NCI-H1105 treated with DMSO at 0.1 percent for 48 hours (cell line): Measurements from ENCODE around the gene VPS37C.
A peak's percentile ranks its signal among the peaks of the same experiment; 100 is the strongest.
"Not testable (repeated sequence)": the region's sequence is repeated elsewhere in the genome, so short reads cannot be mapped to it uniquely, and the experiment has no call there.

Experiments used
- DNase-seq: peaks from one replicate; lab custom pipeline; 2025; lab: John Stamatoyannopoulos, UW

The VPS37C gene

GRCh38 chr11:61161190-61162091 is at the start of gene VPS37C:
Gene VPS37C, minus strand, starts transcription at chr11:61161426. Its CDS starts 22,597 bp downstream, at chr11:61138829.
- DNase-seq: peak; percentile 88

DNA sequence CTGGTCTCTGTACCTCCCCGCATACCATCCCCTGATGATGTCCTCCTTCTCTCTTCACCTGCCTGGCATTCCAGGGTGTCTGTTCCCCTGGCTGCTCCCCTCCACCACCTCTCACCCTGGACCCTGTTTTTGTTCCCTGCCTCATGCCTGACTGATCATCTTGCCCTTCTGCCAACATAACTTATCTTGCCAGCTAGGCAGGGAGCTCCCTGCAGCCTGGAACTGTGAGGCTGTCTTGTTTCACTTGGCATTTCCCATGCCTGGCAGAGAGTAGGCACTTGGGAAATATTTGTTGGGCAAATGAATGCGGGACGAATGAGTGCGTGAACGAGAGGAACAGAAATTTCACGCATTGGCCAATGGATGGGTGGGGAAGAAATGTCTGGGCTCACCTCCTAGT is 49.4 kb upstream of the VPS37C start:
- not testable (repeated sequence) for DNase-seq

GRCh38 chr11:61207636-61208310 is 46.5 kb upstream of the VPS37C start:
- DNase-seq: not testable (repeated sequence)

GRCh38 chr11:61204502-61205059 is 43.4 kb upstream of the VPS37C start:
- DNase-seq: not testable (repeated sequence)

DNA sequence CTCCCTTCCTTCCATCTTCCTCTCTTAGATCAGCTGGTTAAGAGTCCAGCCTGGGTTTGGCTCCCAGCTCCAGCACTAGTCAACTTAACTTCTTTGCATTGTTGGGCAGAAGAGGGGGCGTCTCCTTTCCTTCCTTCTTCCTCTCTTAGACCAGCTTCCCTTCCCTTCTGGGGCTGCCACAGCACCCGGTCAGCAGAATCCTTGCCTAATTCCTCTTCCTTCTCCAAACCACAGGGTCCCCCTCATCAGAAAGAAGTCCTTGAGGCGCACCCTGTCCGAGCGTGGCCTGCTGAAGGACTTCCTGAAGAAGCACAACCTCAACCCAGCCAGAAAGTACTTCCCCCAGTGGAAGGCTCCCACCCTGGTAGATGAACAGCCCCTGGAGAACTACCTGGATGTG is 42.6 kb upstream of the VPS37C start:
- DNase-seq: not testable (repeated sequence)

- DNase-seq: not testable (repeated sequence)
Measured at GRCh38 chr11:61202950-61203746, 41.9 kb upstream of the VPS37C start, which contains the start of gene PGA3. Gene PGA3, plus strand, starts transcription at chr11:61203515. Its CDS starts 50 bp downstream, at chr11:61203565.

DNA sequence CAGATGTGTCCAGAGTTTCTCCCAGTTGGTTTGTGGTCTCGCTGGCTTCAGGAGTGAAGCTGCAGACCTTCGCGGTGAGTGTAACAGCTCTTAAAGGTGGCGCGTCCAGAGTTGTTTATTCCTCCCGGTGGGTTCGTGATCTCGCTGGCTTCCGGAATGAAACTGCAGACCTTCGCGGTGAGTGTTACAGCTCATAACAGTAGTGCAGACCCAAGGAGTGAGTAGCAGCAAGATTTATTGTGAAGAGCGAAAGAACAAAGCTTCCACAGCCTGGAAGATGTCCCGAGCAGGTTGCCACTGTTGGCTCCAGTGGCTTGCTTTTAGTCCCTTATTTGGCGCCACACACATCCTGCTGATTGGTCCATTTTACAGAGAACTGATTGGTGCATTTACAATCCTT is 40.2 kb upstream of the VPS37C start:
- DNase-seq: no peak

DNA sequence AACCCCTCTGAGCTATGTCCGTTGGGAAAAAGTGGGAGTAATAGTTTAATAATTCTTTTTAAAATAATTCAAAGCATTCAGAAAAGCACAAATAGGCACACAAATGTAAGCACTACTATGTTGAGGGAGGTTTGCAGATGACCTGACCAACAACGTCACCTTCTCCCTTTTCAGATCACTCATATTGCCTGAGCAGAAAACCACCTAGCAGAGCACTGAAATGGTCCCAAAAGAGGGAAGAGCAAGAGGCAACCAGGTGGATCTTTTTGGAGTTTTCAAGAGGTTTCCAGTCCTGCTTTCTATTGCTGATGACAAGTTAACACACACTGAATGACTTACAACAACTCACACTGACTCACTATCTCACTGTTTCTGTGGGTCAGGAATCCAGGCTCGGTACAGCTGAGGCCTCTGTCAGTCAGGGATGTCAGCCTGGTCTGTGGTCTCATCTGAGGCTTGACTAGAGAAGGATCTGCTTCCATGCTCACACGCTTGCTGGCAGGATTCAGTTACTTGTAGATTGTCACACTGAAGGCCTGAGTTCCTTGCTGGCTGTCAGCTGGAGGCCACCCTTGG is 37.8 kb upstream of the VPS37C start:
- no peak for DNase-seq

GRCh38 chr11:61198361-61198760 is 37.1 kb upstream of the VPS37C start:
- DNase-seq: peak; percentile 25

DNA sequence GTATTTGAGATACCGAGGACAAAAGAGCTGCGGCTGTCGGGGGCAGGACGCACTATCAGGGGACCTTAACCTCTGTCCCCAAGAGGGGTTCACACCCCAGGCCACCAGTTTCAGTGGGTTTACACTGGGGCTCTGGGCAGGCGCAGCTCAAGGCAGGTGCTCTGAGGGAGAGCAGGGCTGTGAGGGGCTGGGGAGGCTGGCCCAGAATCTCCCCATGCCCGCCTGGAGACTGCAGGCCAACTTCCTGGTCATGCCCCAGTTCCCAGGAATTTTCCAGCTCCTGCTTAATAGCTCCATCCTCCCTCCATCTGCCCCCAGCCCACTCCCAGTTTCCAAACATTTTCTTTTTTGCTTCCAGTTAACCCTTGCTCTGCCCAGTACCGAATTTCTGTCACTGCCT is 34.5 kb upstream of the VPS37C start:
- DNase-seq: no peak

DNA sequence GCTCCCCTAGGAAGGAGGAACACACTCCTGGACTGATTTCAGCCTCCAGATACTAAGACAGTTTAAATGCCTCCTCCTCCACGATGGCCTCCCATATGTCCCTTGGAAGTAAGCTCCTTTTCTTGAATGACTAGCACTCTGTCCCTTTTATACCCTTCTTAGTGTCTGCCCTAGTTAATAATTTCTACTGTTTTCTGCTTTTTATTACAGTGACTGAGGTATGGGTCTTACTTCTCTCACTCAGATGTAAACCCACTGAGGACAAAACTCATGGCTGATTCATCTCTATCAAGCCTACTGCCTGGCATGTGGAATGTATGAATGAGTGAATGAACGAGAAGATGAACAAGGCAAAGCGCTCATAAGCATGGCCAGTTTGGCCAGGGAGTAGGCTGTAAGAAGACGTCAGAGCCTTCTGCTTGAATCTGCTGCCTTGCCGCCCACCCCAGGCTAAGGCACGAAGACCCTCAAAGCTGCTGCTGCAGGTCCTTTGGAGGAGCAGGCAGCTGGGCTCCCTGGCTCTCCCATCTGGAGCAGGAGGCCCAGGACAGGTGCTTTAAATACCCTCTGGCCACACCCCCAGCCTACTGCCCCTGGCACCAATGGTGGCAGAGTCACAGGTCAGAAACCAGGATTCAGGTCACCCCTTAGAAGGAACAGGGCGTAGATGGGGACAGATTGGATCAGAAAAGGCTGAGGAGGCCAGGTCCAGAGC is 33.9 kb upstream of the VPS37C start:
- no peak for DNase-seq

DNA sequence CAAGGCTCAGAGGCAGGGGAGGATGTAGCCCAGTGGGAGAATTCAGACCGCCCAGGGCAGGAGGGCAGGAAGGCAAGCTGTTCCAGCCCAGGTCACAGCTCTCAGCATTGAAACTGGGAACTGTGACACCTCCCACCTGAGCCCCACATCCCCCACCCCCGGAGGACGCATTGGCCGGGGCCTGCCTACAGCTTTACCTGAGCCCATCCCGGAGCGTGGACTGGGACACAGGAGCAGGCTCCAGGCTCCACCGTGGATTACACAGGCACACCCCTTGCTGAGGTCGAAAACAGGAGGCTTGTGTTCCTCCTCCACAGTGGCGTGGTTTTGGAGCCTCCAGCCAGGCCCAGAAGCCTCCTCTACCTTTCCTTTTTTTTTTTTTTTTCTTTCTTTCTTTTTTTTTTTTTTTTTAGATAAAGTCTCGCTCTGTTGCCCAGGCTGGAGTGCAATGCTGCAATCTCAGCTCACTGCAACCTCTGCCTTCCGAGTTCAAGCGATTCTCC is 33.0 kb upstream of the VPS37C start:
- DNase-seq: no peak

- peak; percentile 88 for DNase-seq
Measured at GRCh38 chr11:61193596-61193995, 32.4 kb upstream of the VPS37C start.

DNA sequence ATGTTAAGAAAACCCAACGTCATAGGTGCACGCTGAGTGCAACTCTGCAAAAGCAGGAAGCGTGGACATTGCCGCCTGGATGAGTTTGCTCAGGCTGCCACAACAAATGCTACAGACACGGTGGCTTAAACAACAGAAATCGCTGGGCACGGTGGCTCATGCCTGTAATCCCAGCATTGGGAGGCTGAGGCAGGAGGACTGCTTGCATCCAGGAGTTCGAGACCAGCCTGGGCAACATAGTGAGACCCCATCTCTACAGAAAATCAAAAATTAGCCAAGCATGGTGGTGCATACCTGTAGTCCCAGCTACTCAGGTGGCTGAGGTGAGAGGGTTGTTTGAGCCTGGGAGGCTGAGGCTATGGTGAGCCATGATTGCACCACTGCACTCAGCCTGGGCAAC is 28.7 kb upstream of the VPS37C start:
- DNase-seq: no peak

DNA sequence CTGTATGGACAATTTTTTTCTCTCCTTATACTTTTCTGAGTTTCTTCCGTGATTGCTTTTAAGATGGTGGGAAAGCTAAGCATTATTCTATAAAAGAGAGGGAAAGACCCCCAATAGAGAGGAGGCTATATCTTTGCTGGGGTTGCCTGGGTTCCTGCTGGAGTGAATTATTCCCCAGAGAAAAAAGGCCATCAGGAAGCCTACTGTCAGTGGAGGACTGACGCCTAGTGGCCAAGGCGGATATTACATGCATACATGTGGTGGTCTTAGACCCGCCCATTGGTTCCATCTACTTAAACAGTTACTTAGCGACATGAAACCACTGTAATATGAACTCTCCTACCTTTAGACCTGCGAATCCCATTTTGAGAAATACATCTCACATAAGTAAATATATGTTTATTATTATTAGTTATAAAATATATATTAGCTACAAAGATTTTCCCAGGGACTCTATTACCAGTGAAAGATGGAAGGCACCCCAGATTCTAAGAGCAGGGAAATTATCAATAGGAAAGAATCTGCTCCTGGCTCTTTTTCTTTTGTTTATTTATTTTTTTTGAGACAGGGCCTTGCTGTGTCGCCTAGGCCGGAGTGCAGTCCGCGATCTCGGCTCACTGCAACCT is 26.4 kb upstream of the VPS37C start:
- peak; percentile 80 for DNase-seq

- DNase-seq: no peak
Measured at GRCh38 chr11:61186504-61186903, 25.3 kb upstream of the VPS37C start.

DNA sequence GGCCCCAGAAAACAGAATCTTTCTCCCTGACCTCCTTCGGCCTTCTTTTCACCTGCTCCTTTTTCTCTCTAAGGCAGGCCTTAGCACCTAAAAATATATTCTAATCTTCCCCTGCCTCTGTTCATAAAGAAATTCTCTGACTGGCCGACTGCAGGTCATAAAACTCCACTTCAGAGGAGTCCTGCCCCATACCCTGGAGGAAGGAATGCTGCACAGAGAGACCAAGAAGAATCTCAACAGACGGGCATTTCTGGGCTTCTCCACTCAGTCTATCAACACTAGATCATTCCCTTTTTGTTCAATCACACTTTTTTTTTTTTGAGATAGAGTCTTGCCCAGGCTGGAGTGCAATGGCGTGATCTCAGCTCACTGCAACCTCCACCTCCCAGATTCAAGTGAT is 22.4 kb upstream of the VPS37C start:
- no peak for DNase-seq

GRCh38 chr11:61181489-61181888 is 20.3 kb upstream of the VPS37C start:
- DNase-seq: no peak

- DNase-seq: not testable (repeated sequence)
Measured at GRCh38 chr11:61180205-61180604, 19.0 kb upstream of the VPS37C start.

DNA sequence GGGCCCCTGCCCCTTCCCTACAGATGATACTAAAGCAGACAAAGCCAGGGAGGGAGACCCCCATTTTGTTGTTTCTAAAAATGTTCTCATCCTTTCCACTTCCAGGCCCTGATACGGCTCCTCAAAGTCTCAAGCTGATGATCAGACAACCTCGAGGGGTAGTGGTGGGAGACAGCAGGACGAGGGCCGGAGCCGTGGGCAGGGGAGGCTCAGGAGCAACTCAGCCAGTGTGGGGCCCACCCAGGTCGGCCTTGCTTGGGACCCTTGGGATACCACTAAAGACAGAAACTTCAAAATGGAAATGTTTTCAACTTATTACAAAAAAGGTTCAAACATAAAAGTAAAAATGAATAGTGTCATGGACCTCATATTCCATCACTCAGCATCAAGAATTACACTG is 15.2 kb upstream of the VPS37C start:
- DNase-seq: no peak
